GM23338 (cell line): ENCODE measurements around the gene KCTD4. TPM values are rescaled to one million over a fixed set of nuclear protein-coding genes. Genes with fewer than 3 reads are reported as not detected.

Source experiments
- ATAC-seq: fragments of 200-7000 bp; cut with Tn5 transposase; 3 replicates; pipeline ENCODE4 v1.9.1; 2020
- DNase-seq: peaks from one replicate; pipeline ENCODE4 v3.0.0-alpha.2; 2015; ENCODE audit warnings: low spot score
- H2AFZ ChIP-seq: fragments of 200-600 bp; sonication (generic); 2 replicates; pipeline ENCODE4 v1.8.0; 2016; ENCODE audit warnings: antibody characterized with exemption, mild to moderate bottlenecking, moderate library complexity
- H3F3A ChIP-seq: fragments of 200-600 bp; sonication (generic); replicated peaks from 2 replicates; pipeline ENCODE4 v1.8.0; 2017; ENCODE audit warnings: antibody characterized with exemption, mixed run types, low read depth
- H3K27ac ChIP-seq: fragments of 200-600 bp; sonication (generic); 2 replicates; pipeline ENCODE4 v1.6.1; 2016; ENCODE audit warnings: low read depth
- H3K27me3 ChIP-seq: fragments of 200-600 bp; sonication (generic); 2 replicates; pipeline ENCODE4 v1.8.0; 2016; ENCODE audit warnings: mild to moderate bottlenecking, mixed run types, moderate library complexity; ENCODE audit not compliant: insufficient read depth
- H3K36me3 ChIP-seq: fragments of 200-600 bp; sonication (generic); 2 replicates; pipeline ENCODE4 v1.8.0; 2016; ENCODE audit warnings: mild to moderate bottlenecking; ENCODE audit not compliant: insufficient read depth
- H3K4me1 ChIP-seq: fragments of 200-600 bp; sonication (generic); 2 replicates; pipeline ENCODE4 v1.8.0; 2016; ENCODE audit warnings: mild to moderate bottlenecking, moderate library complexity; ENCODE audit not compliant: insufficient read depth
- H3K4me2 ChIP-seq: fragments of 200-600 bp; sonication (generic); 2 replicates; pipeline ENCODE4 v1.7.1; 2017; ENCODE audit warnings: mixed run types
- H3K4me3 ChIP-seq: fragments of 200-600 bp; sonication (generic); 2 replicates; pipeline ENCODE4 v1.6.1; 2016; ENCODE audit warnings: mixed run types
- H3K79me2 ChIP-seq: fragments of 200-600 bp; sonication (generic); replicated peaks from 2 replicates; pipeline ENCODE4 v1.8.0; 2017; ENCODE audit warnings: mild to moderate bottlenecking; ENCODE audit not compliant: insufficient read depth
- H3K9me2 ChIP-seq: fragments of 200-600 bp; sonication (generic); 2 replicates; pipeline ENCODE4 v1.8.0; 2017; ENCODE audit not compliant: insufficient read depth
- H4K20me1 ChIP-seq: fragments of 200-600 bp; sonication (generic); replicated peaks from 2 replicates; pipeline ENCODE4 v1.8.0; 2017; ENCODE audit warnings: mild to moderate bottlenecking; ENCODE audit not compliant: insufficient read depth
- H3K27ac Mint-ChIP-seq: 2 replicates; pipeline ENCODE4 v1.8.0; 2020; ENCODE audit warnings: inconsistent platforms, mild to moderate bottlenecking, moderate library complexity, mixed read lengths
- H3K27me3 Mint-ChIP-seq: 3 replicates; pipeline ENCODE4 v1.8.0; 2022; ENCODE audit warnings: low read depth, mild to moderate bottlenecking, moderate library complexity, mixed read lengths, inconsistent platforms; ENCODE audit not compliant: insufficient read depth, poor library complexity
- H3K36me3 Mint-ChIP-seq: 3 replicates; pipeline ENCODE4 v1.8.0; 2021; ENCODE audit warnings: low read depth, mild to moderate bottlenecking, inconsistent platforms, moderate library complexity, mixed read lengths
- H3K4me1 Mint-ChIP-seq: 3 replicates; pipeline ENCODE4 v1.8.0; 2020; ENCODE audit warnings: mild to moderate bottlenecking, inconsistent platforms, mixed read lengths
- H3K4me3 Mint-ChIP-seq: 3 replicates; pipeline ENCODE4 v1.8.0; 2021; ENCODE audit warnings: moderate library complexity, mild to moderate bottlenecking, inconsistent platforms, mixed read lengths
- H3K9me3 Mint-ChIP-seq: 3 replicates; pipeline ENCODE4 v1.8.0; 2020; ENCODE audit warnings: moderate library complexity, mild to moderate bottlenecking, inconsistent platforms, mixed read lengths
- CREB1 ChIP-seq: fragments of 250-450 bp; sonication (Bioruptor Pico); IDR thresholded peaks from 2 replicates; pipeline ENCODE4 v1.5.0; 2020; ENCODE audit warnings: low read depth, mild to moderate bottlenecking, moderate library complexity
- EZH2 ChIP-seq: fragments of 200-600 bp; sonication (generic); IDR thresholded peaks from one replicate; pipeline ENCODE4 v1.8.0; 2017; ENCODE audit warnings: antibody characterized with exemption, mild to moderate bottlenecking, low read depth; ENCODE audit not compliant: unreplicated experiment
- EZH2phosphoT487 ChIP-seq: fragments of 200-600 bp; sonication (generic); IDR thresholded peaks from one replicate; pipeline ENCODE4 v1.8.1; 2018; ENCODE audit warnings: antibody characterized with exemption; ENCODE audit not compliant: unreplicated experiment
- JUNB ChIP-seq: IDR thresholded peaks from one replicate; pipeline ENCODE4 v1.6.1; 2016; ENCODE audit warnings: antibody characterized with exemption; ENCODE audit not compliant: unreplicated experiment
- NANOG ChIP-seq: IDR thresholded peaks from 2 replicates; pipeline ENCODE4 v1.6.1; 2016; ENCODE audit warnings: antibody characterized with exemption, borderline replicate concordance
- POLR2AphosphoS5 ChIP-seq: IDR thresholded peaks from 2 replicates; pipeline ENCODE4 v1.6.1; 2016; ENCODE audit warnings: antibody characterized with exemption, low read depth
- STAT1 ChIP-seq: IDR thresholded peaks from one replicate; pipeline ENCODE4 v1.6.1; 2016; ENCODE audit warnings: antibody characterized with exemption; ENCODE audit not compliant: unreplicated experiment
- ZNF114 ChIP-seq: fragments of 250-450 bp; sonication (Bioruptor Pico); IDR thresholded peaks from 2 replicates; pipeline ENCODE4 v1.5.0; 2020; ENCODE audit warnings: mild to moderate bottlenecking, moderate library complexity
- ZNF331 ChIP-seq: fragments of 250-450 bp; sonication (Bioruptor Pico); IDR thresholded peaks from 2 replicates; pipeline ENCODE4 v1.5.0; 2020; ENCODE audit warnings: low read depth, mild to moderate bottlenecking, moderate library complexity
- polyA plus RNA-seq: library from polyadenylated mRNA; unstranded; fragments of >200 nt; fragmentation: Nextera tagmentation; extraction: Ambion mirVana; gene quantifications from 2 replicates; pipeline ENCODE4 v1.2.1, GENCODE V29; 2016
- total RNA-seq: library from RNA; depleted of rRNA; stranded (reverse); fragments of >200 nt; shearing (Covaris generic); gene quantifications from 2 replicates; pipeline ENCODE4 v1.2.3, GENCODE V29; 2014
- TF ChIP-seq, protein P1 (sequence below): fragments of 250-450 bp; sonication (Bioruptor Pico); IDR thresholded peaks from 2 replicates; pipeline ENCODE4 v1.5.0; 2020; ENCODE audit warnings: mild to moderate bottlenecking, moderate library complexity
- TF ChIP-seq, protein P2 (sequence below), 2 experiments: fragments of 200-600 bp in 1 of 2; sonication (generic) in 1 of 2; conservative IDR thresholded peaks; 2 replicates each; pipeline versions ENCODE4 v1.5.1 to v1.6.1; 2016 to 2017; ENCODE audit warnings: antibody characterized with exemption in 2 of 2, low read depth in 2 of 2, mild to moderate bottlenecking in 2 of 2, moderate library complexity in 1 of 2
- TF ChIP-seq, protein P3 (sequence below): IDR thresholded peaks from one replicate; pipeline ENCODE4 v1.6.1; 2018; ENCODE audit warnings: antibody characterized with exemption; ENCODE audit not compliant: unreplicated experiment
- TF ChIP-seq, protein P4 (sequence below): IDR thresholded peaks from 2 replicates; pipeline ENCODE4 v1.6.1; 2016; ENCODE audit warnings: antibody characterized with exemption

Gene KCTD4
- total and polyA plus RNA-seq, 2 experiments from 2014 or later = 0.24 TPM; not detected in 1

DNA sequence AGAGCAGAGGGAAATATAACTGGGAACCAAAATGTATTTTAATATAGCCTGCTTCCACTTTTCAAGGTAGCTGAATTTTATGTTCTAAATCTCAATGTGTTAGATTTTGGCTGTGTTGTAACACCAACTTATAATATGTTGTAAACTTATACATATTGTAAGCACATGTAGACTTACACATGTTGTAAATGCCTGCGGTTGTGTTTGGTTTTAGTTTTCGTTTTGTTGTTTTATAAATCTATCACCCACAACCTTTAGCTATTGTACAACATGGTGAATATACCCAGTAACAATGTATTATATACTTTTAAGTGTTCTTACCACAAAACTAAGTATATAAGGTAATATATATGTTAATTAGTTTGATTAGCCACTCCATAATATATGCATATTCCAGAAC, 15.6 kb downstream of the KCTD4 start:
- no peak overlapping the region for H3K4me3 ChIP-seq
- H3K4me1 ChIP-seq = no peaks in the 10 kb centered on the region
- H3K9me3 Mint-ChIP-seq = no peaks in the 10 kb centered on the region
- DNase-seq (no peak), ATAC-seq (no peak)
- no peaks in the 10 kb centered on the region for H3K4me1 Mint-ChIP-seq
- H3K79me2 ChIP-seq = peaks cover 6% of the 10 kb centered on the region
- H3K4me2 ChIP-seq = no peak overlapping the region
- H3K27ac Mint-ChIP-seq = no peak overlapping the region
- H3K36me3 ChIP-seq = no peaks in the 10 kb centered on the region
- no peaks in the 10 kb centered on the region for H4K20me1 ChIP-seq
- peaks cover 8% of the 10 kb centered on the region; the same call in 2 of the 3 replicates for H3K36me3 Mint-ChIP-seq
- peaks cover 4% of the 10 kb centered on the region for H3K27me3 Mint-ChIP-seq
- H3F3A ChIP-seq = no peaks in the 10 kb centered on the region
- no peak overlapping the region for H3K4me3 Mint-ChIP-seq
- H3K9me2 ChIP-seq = no peaks in the 10 kb centered on the region
- no peak for TF ChIP-seq ZNF331 (CRISPR knock-in tag)
- TF ChIP-seq, protein P1, sequence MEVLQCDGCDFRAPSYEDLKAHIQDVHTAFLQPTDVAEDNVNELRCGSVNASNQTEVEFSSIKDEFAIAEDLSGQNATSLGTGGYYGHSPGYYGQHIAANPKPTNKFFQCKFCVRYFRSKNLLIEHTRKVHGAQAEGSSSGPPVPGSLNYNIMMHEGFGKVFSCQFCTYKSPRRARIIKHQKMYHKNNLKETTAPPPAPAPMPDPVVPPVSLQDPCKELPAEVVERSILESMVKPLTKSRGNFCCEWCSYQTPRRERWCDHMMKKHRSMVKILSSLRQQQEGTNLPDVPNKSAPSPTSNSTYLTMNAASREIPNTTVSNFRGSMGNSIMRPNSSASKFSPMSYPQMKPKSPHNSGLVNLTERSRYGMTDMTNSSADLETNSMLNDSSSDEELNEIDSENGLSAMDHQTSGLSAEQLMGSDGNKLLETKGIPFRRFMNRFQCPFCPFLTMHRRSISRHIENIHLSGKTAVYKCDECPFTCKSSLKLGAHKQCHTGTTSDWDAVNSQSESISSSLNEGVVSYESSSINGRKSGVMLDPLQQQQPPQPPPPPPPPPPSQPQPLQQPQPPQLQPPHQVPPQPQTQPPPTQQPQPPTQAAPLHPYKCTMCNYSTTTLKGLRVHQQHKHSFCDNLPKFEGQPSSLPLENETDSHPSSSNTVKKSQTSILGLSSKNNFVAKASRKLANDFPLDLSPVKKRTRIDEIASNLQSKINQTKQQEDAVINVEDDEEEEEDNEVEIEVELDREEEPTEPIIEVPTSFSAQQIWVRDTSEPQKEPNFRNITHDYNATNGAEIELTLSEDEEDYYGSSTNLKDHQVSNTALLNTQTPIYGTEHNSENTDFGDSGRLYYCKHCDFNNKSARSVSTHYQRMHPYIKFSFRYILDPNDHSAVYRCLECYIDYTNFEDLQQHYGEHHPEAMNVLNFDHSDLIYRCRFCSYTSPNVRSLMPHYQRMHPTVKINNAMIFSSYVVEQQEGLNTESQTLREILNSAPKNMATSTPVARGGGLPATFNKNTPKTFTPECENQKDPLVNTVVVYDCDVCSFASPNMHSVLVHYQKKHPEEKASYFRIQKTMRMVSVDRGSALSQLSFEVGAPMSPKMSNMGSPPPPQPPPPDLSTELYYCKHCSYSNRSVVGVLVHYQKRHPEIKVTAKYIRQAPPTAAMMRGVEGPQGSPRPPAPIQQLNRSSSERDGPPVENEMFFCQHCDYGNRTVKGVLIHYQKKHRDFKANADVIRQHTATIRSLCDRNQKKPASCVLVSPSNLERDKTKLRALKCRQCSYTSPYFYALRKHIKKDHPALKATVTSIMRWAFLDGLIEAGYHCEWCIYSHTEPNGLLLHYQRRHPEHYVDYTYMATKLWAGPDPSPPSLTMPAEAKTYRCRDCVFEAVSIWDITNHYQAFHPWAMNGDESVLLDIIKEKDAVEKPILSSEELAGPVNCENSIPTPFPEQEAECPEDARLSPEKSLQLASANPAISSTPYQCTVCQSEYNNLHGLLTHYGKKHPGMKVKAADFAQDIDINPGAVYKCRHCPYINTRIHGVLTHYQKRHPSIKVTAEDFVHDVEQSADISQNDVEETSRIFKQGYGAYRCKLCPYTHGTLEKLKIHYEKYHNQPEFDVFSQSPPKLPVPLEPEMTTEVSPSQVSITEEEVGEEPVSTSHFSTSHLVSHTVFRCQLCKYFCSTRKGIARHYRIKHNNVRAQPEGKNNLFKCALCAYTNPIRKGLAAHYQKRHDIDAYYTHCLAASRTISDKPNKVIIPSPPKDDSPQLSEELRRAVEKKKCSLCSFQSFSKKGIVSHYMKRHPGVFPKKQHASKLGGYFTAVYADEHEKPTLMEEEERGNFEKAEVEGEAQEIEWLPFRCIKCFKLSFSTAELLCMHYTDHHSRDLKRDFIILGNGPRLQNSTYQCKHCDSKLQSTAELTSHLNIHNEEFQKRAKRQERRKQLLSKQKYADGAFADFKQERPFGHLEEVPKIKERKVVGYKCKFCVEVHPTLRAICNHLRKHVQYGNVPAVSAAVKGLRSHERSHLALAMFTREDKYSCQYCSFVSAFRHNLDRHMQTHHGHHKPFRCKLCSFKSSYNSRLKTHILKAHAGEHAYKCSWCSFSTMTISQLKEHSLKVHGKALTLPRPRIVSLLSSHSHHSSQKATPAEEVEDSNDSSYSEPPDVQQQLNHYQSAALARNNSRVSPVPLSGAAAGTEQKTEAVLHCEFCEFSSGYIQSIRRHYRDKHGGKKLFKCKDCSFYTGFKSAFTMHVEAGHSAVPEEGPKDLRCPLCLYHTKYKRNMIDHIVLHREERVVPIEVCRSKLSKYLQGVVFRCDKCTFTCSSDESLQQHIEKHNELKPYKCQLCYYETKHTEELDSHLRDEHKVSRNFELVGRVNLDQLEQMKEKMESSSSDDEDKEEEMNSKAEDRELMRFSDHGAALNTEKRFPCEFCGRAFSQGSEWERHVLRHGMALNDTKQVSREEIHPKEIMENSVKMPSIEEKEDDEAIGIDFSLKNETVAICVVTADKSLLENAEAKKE (CRISPR knock-in tag) = no peak
- TF ChIP-seq, protein P2, sequence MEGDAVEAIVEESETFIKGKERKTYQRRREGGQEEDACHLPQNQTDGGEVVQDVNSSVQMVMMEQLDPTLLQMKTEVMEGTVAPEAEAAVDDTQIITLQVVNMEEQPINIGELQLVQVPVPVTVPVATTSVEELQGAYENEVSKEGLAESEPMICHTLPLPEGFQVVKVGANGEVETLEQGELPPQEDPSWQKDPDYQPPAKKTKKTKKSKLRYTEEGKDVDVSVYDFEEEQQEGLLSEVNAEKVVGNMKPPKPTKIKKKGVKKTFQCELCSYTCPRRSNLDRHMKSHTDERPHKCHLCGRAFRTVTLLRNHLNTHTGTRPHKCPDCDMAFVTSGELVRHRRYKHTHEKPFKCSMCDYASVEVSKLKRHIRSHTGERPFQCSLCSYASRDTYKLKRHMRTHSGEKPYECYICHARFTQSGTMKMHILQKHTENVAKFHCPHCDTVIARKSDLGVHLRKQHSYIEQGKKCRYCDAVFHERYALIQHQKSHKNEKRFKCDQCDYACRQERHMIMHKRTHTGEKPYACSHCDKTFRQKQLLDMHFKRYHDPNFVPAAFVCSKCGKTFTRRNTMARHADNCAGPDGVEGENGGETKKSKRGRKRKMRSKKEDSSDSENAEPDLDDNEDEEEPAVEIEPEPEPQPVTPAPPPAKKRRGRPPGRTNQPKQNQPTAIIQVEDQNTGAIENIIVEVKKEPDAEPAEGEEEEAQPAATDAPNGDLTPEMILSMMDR (conservative IDR thresholded peaks at IDR 0.05; ENCODE audit: low read depth in 2 of 2) = no peak
- no peak for TF ChIP-seq EZH2phosphoT487
- no peak for TF ChIP-seq EZH2
- TF ChIP-seq JUNB = no peak
- no peak for TF ChIP-seq NANOG
- TF ChIP-seq, protein P3, sequence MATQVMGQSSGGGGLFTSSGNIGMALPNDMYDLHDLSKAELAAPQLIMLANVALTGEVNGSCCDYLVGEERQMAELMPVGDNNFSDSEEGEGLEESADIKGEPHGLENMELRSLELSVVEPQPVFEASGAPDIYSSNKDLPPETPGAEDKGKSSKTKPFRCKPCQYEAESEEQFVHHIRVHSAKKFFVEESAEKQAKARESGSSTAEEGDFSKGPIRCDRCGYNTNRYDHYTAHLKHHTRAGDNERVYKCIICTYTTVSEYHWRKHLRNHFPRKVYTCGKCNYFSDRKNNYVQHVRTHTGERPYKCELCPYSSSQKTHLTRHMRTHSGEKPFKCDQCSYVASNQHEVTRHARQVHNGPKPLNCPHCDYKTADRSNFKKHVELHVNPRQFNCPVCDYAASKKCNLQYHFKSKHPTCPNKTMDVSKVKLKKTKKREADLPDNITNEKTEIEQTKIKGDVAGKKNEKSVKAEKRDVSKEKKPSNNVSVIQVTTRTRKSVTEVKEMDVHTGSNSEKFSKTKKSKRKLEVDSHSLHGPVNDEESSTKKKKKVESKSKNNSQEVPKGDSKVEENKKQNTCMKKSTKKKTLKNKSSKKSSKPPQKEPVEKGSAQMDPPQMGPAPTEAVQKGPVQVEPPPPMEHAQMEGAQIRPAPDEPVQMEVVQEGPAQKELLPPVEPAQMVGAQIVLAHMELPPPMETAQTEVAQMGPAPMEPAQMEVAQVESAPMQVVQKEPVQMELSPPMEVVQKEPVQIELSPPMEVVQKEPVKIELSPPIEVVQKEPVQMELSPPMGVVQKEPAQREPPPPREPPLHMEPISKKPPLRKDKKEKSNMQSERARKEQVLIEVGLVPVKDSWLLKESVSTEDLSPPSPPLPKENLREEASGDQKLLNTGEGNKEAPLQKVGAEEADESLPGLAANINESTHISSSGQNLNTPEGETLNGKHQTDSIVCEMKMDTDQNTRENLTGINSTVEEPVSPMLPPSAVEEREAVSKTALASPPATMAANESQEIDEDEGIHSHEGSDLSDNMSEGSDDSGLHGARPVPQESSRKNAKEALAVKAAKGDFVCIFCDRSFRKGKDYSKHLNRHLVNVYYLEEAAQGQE = no peak
- no peak for TF ChIP-seq STAT1
- no peak for TF ChIP-seq POLR2AphosphoS5
- TF ChIP-seq ZNF114 (CRISPR knock-in tag) = no peak
- no peak for TF ChIP-seq CREB1 (CRISPR knock-in tag)
- TF ChIP-seq, protein P4, sequence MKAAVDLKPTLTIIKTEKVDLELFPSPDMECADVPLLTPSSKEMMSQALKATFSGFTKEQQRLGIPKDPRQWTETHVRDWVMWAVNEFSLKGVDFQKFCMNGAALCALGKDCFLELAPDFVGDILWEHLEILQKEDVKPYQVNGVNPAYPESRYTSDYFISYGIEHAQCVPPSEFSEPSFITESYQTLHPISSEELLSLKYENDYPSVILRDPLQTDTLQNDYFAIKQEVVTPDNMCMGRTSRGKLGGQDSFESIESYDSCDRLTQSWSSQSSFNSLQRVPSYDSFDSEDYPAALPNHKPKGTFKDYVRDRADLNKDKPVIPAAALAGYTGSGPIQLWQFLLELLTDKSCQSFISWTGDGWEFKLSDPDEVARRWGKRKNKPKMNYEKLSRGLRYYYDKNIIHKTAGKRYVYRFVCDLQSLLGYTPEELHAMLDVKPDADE = no peak
- H2AFZ ChIP-seq = no peak overlapping the region
- H3K27ac ChIP-seq = no peak overlapping the region
- H3K27me3 ChIP-seq = no peaks in the 10 kb centered on the region
